ENCODE measurements around the gene PTPRK.

- no peak for TF ChIP-seq NFIC (IDR thresholded peaks at IDR 0.05; ENCODE audit: low read depth, low read length)
- TF ChIP-seq, protein P1, sequence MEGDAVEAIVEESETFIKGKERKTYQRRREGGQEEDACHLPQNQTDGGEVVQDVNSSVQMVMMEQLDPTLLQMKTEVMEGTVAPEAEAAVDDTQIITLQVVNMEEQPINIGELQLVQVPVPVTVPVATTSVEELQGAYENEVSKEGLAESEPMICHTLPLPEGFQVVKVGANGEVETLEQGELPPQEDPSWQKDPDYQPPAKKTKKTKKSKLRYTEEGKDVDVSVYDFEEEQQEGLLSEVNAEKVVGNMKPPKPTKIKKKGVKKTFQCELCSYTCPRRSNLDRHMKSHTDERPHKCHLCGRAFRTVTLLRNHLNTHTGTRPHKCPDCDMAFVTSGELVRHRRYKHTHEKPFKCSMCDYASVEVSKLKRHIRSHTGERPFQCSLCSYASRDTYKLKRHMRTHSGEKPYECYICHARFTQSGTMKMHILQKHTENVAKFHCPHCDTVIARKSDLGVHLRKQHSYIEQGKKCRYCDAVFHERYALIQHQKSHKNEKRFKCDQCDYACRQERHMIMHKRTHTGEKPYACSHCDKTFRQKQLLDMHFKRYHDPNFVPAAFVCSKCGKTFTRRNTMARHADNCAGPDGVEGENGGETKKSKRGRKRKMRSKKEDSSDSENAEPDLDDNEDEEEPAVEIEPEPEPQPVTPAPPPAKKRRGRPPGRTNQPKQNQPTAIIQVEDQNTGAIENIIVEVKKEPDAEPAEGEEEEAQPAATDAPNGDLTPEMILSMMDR (IDR thresholded peaks at IDR 0.05 in 2 of 3, conservative IDR thresholded peaks at IDR 0.05 in 1 of 3; ENCODE audit: control insufficient read depth in 2 of 3, extremely low read depth in 1 of 3, insufficient read depth in 1 of 3, low read depth in 3 of 3, low read length in 3 of 3): no peak
- TF ChIP-seq CBFB (IDR thresholded peaks at IDR 0.05; ENCODE audit: low read depth): no peak
- TF ChIP-seq JUND (IDR thresholded peaks at IDR 0.05; ENCODE audit: low read depth, low read length): no peak
- TF ChIP-seq, protein P2, sequence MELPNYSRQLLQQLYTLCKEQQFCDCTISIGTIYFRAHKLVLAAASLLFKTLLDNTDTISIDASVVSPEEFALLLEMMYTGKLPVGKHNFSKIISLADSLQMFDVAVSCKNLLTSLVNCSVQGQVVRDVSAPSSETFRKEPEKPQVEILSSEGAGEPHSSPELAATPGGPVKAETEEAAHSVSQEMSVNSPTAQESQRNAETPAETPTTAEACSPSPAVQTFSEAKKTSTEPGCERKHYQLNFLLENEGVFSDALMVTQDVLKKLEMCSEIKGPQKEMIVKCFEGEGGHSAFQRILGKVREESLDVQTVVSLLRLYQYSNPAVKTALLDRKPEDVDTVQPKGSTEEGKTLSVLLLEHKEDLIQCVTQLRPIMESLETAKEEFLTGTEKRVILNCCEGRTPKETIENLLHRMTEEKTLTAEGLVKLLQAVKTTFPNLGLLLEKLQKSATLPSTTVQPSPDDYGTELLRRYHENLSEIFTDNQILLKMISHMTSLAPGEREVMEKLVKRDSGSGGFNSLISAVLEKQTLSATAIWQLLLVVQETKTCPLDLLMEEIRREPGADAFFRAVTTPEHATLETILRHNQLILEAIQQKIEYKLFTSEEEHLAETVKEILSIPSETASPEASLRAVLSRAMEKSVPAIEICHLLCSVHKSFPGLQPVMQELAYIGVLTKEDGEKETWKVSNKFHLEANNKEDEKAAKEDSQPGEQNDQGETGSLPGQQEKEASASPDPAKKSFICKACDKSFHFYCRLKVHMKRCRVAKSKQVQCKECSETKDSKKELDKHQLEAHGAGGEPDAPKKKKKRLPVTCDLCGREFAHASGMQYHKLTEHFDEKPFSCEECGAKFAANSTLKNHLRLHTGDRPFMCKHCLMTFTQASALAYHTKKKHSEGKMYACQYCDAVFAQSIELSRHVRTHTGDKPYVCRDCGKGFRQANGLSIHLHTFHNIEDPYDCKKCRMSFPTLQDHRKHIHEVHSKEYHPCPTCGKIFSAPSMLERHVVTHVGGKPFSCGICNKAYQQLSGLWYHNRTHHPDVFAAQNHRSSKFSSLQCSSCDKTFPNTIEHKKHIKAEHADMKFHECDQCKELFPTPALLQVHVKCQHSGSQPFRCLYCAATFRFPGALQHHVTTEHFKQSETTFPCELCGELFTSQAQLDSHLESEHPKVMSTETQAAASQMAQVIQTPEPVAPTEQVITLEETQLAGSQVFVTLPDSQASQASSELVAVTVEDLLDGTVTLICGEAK (IDR thresholded peaks at IDR 0.05; ENCODE audit: borderline replicate concordance): no peak
- TF ChIP-seq RFX5 (IDR thresholded peaks at IDR 0.05; ENCODE audit: low read depth, low read length): no peak
- TF ChIP-seq POU2F2 (IDR thresholded peaks at IDR 0.05; ENCODE audit: borderline replicate concordance, low read depth, low read length): no peak
- TF ChIP-seq HCFC1 (IDR thresholded peaks at IDR 0.05; ENCODE audit: low read length): no peak
Measured at GRCh38 chr6:128474933-128475332, 45.5 kb downstream of the PTPRK start.

All from GM12878 (cell line).